ENCODE results near the gene SLC66A1. TPM values are rescaled to one million over a fixed set of nuclear protein-coding genes. Genes with fewer than 3 reads are reported as not detected.

SLC66A1 gene
- total and polyA plus RNA-seq, 2 donors (not counting 3 experiments of a cell fraction or from before 2014, with no cell fraction given), result 15.3 to 32.6 TPM

- Histone ChIP-seq H3K27me3 (ENCODE audit: control insufficient read depth in 2 of 2, insufficient read depth in 2 of 2, low read length in 2 of 2) (no peaks in the 10 kb centered on the region), H3K9me1 (replicated peaks; ENCODE audit: control insufficient read depth, extremely low read depth, insufficient read depth, low read length) (no peaks in the 10 kb centered on the region), H2AFZ (ENCODE audit: low read depth, low read length) (no peak overlapping the region), H3K79me2 (ENCODE audit: control insufficient read depth, insufficient read depth, low read length) (peaks cover 2% of the 10 kb centered on the region), H3K27ac (ENCODE audit: insufficient read depth, low read depth, low read length) (no peak overlapping the region), H3K9me3 (replicated peaks; ENCODE audit: control insufficient read depth, insufficient read depth, low read length) (no peaks in the 10 kb centered on the region), H3K9ac (replicated peaks; ENCODE audit: extremely low read depth, insufficient read depth, low read length) (no peak overlapping the region), H4K20me1 (replicated peaks; ENCODE audit: control insufficient read depth, extremely low read depth, insufficient read depth, low read length) (no peaks in the 10 kb centered on the region), H3K4me3 (replicated peaks in 1 of 3; ENCODE audit: insufficient read depth in 1 of 3, low read depth in 1 of 3, low read length in 3 of 3) (no peak overlapping the region), H3K36me3 (ENCODE audit: control insufficient read depth in 2 of 2, extremely low read depth in 1 of 2, insufficient read depth in 2 of 2, low read length in 2 of 2) (peaks cover 0 to 8% of the 10 kb centered on the region in 2 experiments), H3K4me2 (ENCODE audit: insufficient read depth, low read length) (no peak overlapping the region), H3K4me1 (ENCODE audit: control insufficient read depth, extremely low read depth, insufficient read depth, low read length) (no peaks in the 10 kb centered on the region)
- ChIA-PET CTCF (interaction anchor here (1.5 kb wide), 1 partner anchor 286 kb away, joined by 8 read pairs; no protein-coding TSS in a partner anchor), POLR2A (no interaction called here)
- DNase-seq (ENCODE audit: low read depth, low spot score), result no peak
- FAIRE-seq, result peak; percentile 54
- dilution Hi-C loops (cut with MboI; ENCODE audit: extremely low pct_ligation_motif_present, low sequenced_read_pairs) (no loop called here), intact Hi-C loops (cut with micrococcal nuclease) (no loop called here)
- TF ChIP-seq FOS (IDR thresholded peaks at IDR 0.05; ENCODE audit: borderline replicate concordance, insufficient read depth, low read length) (no peak), POLR2A (IDR thresholded peaks at IDR 0.05; ENCODE audit: low read depth, low read length) (no peak), MYC (IDR thresholded peaks at IDR 0.05; ENCODE audit: low read depth, low read length) (no peak)
- TF ChIP-seq, protein P1, sequence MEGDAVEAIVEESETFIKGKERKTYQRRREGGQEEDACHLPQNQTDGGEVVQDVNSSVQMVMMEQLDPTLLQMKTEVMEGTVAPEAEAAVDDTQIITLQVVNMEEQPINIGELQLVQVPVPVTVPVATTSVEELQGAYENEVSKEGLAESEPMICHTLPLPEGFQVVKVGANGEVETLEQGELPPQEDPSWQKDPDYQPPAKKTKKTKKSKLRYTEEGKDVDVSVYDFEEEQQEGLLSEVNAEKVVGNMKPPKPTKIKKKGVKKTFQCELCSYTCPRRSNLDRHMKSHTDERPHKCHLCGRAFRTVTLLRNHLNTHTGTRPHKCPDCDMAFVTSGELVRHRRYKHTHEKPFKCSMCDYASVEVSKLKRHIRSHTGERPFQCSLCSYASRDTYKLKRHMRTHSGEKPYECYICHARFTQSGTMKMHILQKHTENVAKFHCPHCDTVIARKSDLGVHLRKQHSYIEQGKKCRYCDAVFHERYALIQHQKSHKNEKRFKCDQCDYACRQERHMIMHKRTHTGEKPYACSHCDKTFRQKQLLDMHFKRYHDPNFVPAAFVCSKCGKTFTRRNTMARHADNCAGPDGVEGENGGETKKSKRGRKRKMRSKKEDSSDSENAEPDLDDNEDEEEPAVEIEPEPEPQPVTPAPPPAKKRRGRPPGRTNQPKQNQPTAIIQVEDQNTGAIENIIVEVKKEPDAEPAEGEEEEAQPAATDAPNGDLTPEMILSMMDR (IDR thresholded peaks at IDR 0.05; ENCODE audit: extremely low read depth in 1 of 2, insufficient read depth in 1 of 2, low read depth in 1 of 2, low read length in 2 of 2), result no peak
- no TSS peak for BruUV-seq (replicated peaks)
These were observed 55.9 kb downstream of the SLC66A1 start for GRCh38 chr1:19368050-19368449.

GRCh38 chr1:19368964-19369363 lies 56.8 kb downstream of the SLC66A1 start:
- POLR2A ChIA-PET, result no interaction called here

More at GRCh38 chr1:19368964-19369363, 56.8 kb downstream of the SLC66A1 start:
- Histone ChIP-seq H3K79me2 (ENCODE audit: control insufficient read depth, insufficient read depth, low read length) (peaks cover 2% of the 10 kb centered on the region), H2AFZ (ENCODE audit: low read depth, low read length) (no peak overlapping the region), H3K9me3 (replicated peaks; ENCODE audit: control insufficient read depth, insufficient read depth, low read length) (no peaks in the 10 kb centered on the region), H3K4me2 (ENCODE audit: insufficient read depth, low read length) (no peak overlapping the region), H3K4me1 (ENCODE audit: control insufficient read depth, extremely low read depth, insufficient read depth, low read length) (no peaks in the 10 kb centered on the region), H3K9me1 (replicated peaks; ENCODE audit: control insufficient read depth, extremely low read depth, insufficient read depth, low read length) (no peaks in the 10 kb centered on the region), H3K4me3 (replicated peaks in 1 of 3; ENCODE audit: insufficient read depth in 1 of 3, low read depth in 1 of 3, low read length in 3 of 3) (no peak overlapping the region), H4K20me1 (replicated peaks; ENCODE audit: control insufficient read depth, extremely low read depth, insufficient read depth, low read length) (peaks cover under 1% of the 10 kb centered on the region), H3K27ac (ENCODE audit: insufficient read depth, low read depth, low read length) (no peak overlapping the region), H3K36me3 (ENCODE audit: control insufficient read depth in 2 of 2, extremely low read depth in 1 of 2, insufficient read depth in 2 of 2, low read length in 2 of 2) (peaks cover 2 to 8% of the 10 kb centered on the region in 2 experiments), H3K27me3 (ENCODE audit: control insufficient read depth in 2 of 2, insufficient read depth in 2 of 2, low read length in 2 of 2) (no peaks in the 10 kb centered on the region), H3K9ac (replicated peaks; ENCODE audit: extremely low read depth, insufficient read depth, low read length) (no peak overlapping the region)
- TF ChIP-seq POLR2AphosphoS5 (IDR thresholded peaks at IDR 0.05; ENCODE audit: insufficient read depth, low read depth, low read length) (no peak), POLR2A (IDR thresholded peaks at IDR 0.05; ENCODE audit: low read depth, low read length) (no peak), MYC (IDR thresholded peaks at IDR 0.05; ENCODE audit: low read depth, low read length) (no peak), JUN (IDR thresholded peaks at IDR 0.05; ENCODE audit: borderline replicate concordance, insufficient read depth, insufficient read length, low read depth) (no peak), EZH2 (IDR thresholded peaks at IDR 0.05; ENCODE audit: borderline replicate concordance, low read depth, low read length, severe bottlenecking) (no peak), FOS (IDR thresholded peaks at IDR 0.05; ENCODE audit: borderline replicate concordance, insufficient read depth, low read length) (no peak), GATA2 (IDR thresholded peaks at IDR 0.05; ENCODE audit: insufficient read depth, insufficient read length, low read depth, low read length) (no peak)
- TF ChIP-seq, protein P2, sequence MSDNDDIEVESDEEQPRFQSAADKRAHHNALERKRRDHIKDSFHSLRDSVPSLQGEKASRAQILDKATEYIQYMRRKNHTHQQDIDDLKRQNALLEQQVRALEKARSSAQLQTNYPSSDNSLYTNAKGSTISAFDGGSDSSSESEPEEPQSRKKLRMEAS (IDR thresholded peaks at IDR 0.05; ENCODE audit: insufficient read depth, insufficient read length), result no peak
- TF ChIP-seq, protein P1 (IDR thresholded peaks at IDR 0.05; ENCODE audit: extremely low read depth in 1 of 2, insufficient read depth in 1 of 2, low read depth in 1 of 2, low read length in 2 of 2), result no peak
- CTCF ChIA-PET, result no interaction called here
- FAIRE-seq (no peak), DNase-seq (ENCODE audit: low read depth, low spot score) (no peak)
- no TSS peak for BruUV-seq (replicated peaks)
- dilution Hi-C loops (cut with MboI; ENCODE audit: extremely low pct_ligation_motif_present, low sequenced_read_pairs) (no loop called here), intact Hi-C loops (cut with micrococcal nuclease) (no loop called here)

Data from endothelial cell of umbilical vein (primary cell).